Spinal cord (tissue), 10 donors: ENCODE measurements around the gene FAM83E. TPM values are rescaled to one million over a fixed set of nuclear protein-coding genes. Genes with fewer than 3 reads are reported as not detected.

ENCODE experiments used
- DNase-seq, 6 donors: peaks; one replicate each; pipeline versions ENCODE4 v3.0.0 to v3.0.0-alpha.2; 2013 to 2015; ENCODE audit warnings: low spot score in 6 of 6, low read depth in 4 of 6
- H3K27ac ChIP-seq: one replicate; pipeline ENCODE4 v1.5.1; 2013; ENCODE audit warnings: low read depth, low read length, control low read depth
- H3K27me3 ChIP-seq: one replicate; pipeline ENCODE4 v1.6.1; 2013; ENCODE audit warnings: low read length; ENCODE audit not compliant: control insufficient read depth, insufficient read depth
- H3K36me3 ChIP-seq: one replicate; pipeline ENCODE4 v1.6.1; 2013; ENCODE audit warnings: low read length; ENCODE audit not compliant: control insufficient read depth, insufficient read depth
- H3K4me1 ChIP-seq: one replicate; pipeline ENCODE4 v1.6.1; 2013; ENCODE audit warnings: low read length; ENCODE audit not compliant: control insufficient read depth, insufficient read depth
- H3K4me3 ChIP-seq: one replicate; pipeline ENCODE4 v1.5.1; 2013; ENCODE audit warnings: low read depth, low read length, control low read depth
- H3K9me3 ChIP-seq: one replicate; pipeline ENCODE4 v1.6.1; 2013; ENCODE audit warnings: low read length; ENCODE audit not compliant: control insufficient read depth, insufficient read depth
- WGBS: methylation state at CpG from one replicate; pipeline ENCODE4 v1.1.5; 2013; ENCODE audit warnings: missing lambda C conversion rate; ENCODE audit not compliant: insufficient coverage; 5-methylcytosine and 5-hydroxymethylcytosine counted together
- polyA plus RNA-seq, 2 donors: library from polyadenylated mRNA; unstranded; fragments of 120-200 nt; gene quantifications; one replicate each; pipeline ENCODE4 v1.2.1, GENCODE V29; 2013; ENCODE audit not compliant: insufficient read length in 2 of 2
- total RNA-seq, 2 donors: library from RNA; depleted of rRNA in 1 of 2; stranded (reverse); fragments of 120-200 nt in 1 of 2; fragments of >200 nt in 1 of 2; gene quantifications; one replicate each; pipeline versions ENCODE4 v1.2.3 to v1.2.4, GENCODE V29; 2013 to 2014
- donor health status: healthy.

The FAM83E gene
- total and polyA plus RNA-seq, 4 donors = 0.13 to 0.61 (median 0.45) TPM; not detected in 1

DNA sequence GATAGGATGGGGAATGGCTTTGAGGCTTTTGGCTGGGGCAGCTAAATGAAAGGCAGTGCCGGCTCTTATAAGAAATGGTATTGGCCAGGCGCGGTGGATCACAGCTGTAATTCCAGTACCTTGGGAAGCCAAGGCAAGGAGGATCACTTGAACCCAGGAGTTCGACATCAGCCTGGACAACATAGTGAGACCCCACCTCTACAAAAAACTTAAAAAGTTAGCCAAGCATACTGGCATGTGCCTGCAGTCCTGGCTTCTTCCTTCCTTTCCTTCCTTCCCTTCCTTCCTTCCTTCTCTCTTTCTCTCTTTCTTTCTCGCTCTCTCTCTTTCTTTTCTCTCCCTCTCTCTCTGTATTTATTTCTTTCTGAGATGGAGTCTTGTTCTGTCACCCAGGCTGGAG is 28.0 kb upstream of the FAM83E start:
- 96% methylated on average over 4 of the region's 5 CpGs for WGBS

GRCh38 chr19:48641850-48642249 is 27.0 kb upstream of the FAM83E start:
- H3K27ac ChIP-seq = no peak overlapping the region
- 88% methylated on average over 1 of the region's 2 CpGs for WGBS

More for the DNA sequence above, 28.0 kb upstream of the FAM83E start:
- Histone ChIP-seq H3K27ac (no peak overlapping the region), H3K4me1 (peaks cover 45% of the 10 kb centered on the region), H3K9me3 (no peaks in the 10 kb centered on the region), H3K36me3 (peaks cover 14% of the 10 kb centered on the region), H3K27me3 (no peaks in the 10 kb centered on the region), H3K4me3 (no peak overlapping the region)
- DNase-seq = no peak

GRCh38 chr19:48639483-48640375 is 24.9 kb upstream of the FAM83E start:
- Histone ChIP-seq H3K27ac (no peak overlapping the region), H3K36me3 (peaks cover 14% of the 10 kb centered on the region), H3K4me3 (no peak overlapping the region), H3K27me3 (no peaks in the 10 kb centered on the region), H3K4me1 (peaks cover 56% of the 10 kb centered on the region), H3K9me3 (no peaks in the 10 kb centered on the region)
- DNase-seq = no peak
- WGBS = 78% methylated on average over 22 of the region's 33 CpGs

More at GRCh38 chr19:48641850-48642249, 27.0 kb upstream of the FAM83E start:
- Histone ChIP-seq H3K9me3 (no peaks in the 10 kb centered on the region), H3K4me3 (no peak overlapping the region), H3K27me3 (no peaks in the 10 kb centered on the region), H3K4me1 (peaks cover 56% of the 10 kb centered on the region), H3K36me3 (peaks cover 14% of the 10 kb centered on the region)
- DNase-seq = no peak

GRCh38 chr19:48638831-48639381 is 24.0 kb upstream of the FAM83E start:
- Histone ChIP-seq H3K36me3 (peaks cover 14% of the 10 kb centered on the region), H3K27ac (peak overlapping the region; percentile 97)

DNA sequence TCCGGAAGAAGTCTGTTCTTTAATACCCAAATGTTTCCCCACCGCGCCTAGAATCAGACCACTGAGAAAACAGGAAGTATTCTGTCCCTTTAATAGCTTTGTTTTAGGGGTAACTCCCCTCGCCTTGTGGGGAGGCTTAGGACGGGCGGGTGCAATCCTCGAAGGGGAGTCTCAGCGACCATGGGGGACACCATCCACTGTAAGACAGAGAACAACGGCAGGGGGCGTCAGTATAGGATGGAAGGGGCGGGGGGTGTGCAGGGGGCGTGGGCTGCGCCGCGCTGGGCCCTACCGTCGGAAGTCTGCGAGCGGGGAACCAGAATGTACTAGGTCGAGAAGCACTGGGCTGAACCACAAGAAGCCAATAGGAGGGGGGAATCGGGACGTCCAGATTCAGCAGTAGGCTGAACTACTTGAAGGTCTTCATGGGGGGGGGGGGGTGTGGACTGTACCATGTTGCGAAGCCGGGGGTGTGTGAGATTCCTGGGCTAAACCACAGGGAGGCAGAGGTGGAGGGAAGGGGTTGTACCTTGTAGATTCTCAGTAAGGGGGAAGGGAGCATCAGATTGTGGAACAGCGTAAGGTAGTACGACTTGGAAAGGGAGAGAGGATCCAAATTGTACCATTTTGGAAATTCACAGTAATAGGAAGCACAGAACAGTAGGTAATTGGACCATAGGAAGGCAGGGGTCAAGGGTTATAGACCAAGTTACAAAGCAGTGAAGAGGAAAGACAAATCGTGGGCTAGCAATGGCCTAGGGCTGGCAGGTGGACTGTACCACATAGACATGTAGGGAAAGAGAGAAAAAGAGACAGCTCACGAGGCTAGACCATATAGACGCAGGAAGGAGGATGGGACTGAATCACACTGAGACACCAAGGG is 23.3 kb upstream of the FAM83E start:
- Histone ChIP-seq H3K36me3 (peaks cover 20% of the 10 kb centered on the region), H3K27ac (peak overlapping the region; percentile 97), H3K27me3 (no peaks in the 10 kb centered on the region), H3K4me3 (peak overlapping the region; percentile 75), H3K4me1 (peaks cover 65% of the 10 kb centered on the region), H3K9me3 (no peaks in the 10 kb centered on the region)
- DNase-seq = peak in 3 of 6 donors; percentile 88 to 98 (median 97)
- 9% methylated on average over 26 of the region's 29 CpGs for WGBS

More at GRCh38 chr19:48638831-48639381, 24.0 kb upstream of the FAM83E start:
- H3K4me3 ChIP-seq = no peak overlapping the region
- 92% methylated on average over 12 of the region's 16 CpGs for WGBS
- no peak for DNase-seq
- H3K27me3 ChIP-seq = no peaks in the 10 kb centered on the region
- H3K4me1 ChIP-seq = peaks cover 58% of the 10 kb centered on the region
- H3K9me3 ChIP-seq = no peaks in the 10 kb centered on the region

- Histone ChIP-seq H3K36me3 (peaks cover 27% of the 10 kb centered on the region), H3K27me3 (no peaks in the 10 kb centered on the region), H3K4me3 (peak overlapping the region; percentile 75), H3K4me1 (peaks cover 70% of the 10 kb centered on the region), H3K27ac (peak overlapping the region; percentile 97), H3K9me3 (no peaks in the 10 kb centered on the region)
- DNase-seq = peak; percentile 89 to 100 (median 98)
- 0% methylated on average over 27 of the region's 38 CpGs for WGBS
These were observed 22.6 kb upstream of the FAM83E start for GRCh38 chr19:48637449-48637947.

- Histone ChIP-seq H3K4me3 (peak within 1 kb of the TSS; percentile 75), H3K36me3 (peaks cover 32% of the 10 kb centered on the region), H3K4me1 (peaks cover 73% of the 10 kb centered on the region), H3K9me3 (no peaks in the 10 kb centered on the region), H3K27ac (peak within 1 kb of the TSS; percentile 97), H3K27me3 (no peaks in the 10 kb centered on the region)
- DNase-seq = no peak
- WGBS = under 1% methylated on average over 35 of the region's 40 CpGs
These were observed 22.1 kb upstream of the FAM83E start, which contains the start of gene DBP for GRCh38 chr19:48636859-48637448. Gene DBP (minus strand): TSS chr19:48637379. CDS start chr19:48636994, 385 bp downstream.

DNA sequence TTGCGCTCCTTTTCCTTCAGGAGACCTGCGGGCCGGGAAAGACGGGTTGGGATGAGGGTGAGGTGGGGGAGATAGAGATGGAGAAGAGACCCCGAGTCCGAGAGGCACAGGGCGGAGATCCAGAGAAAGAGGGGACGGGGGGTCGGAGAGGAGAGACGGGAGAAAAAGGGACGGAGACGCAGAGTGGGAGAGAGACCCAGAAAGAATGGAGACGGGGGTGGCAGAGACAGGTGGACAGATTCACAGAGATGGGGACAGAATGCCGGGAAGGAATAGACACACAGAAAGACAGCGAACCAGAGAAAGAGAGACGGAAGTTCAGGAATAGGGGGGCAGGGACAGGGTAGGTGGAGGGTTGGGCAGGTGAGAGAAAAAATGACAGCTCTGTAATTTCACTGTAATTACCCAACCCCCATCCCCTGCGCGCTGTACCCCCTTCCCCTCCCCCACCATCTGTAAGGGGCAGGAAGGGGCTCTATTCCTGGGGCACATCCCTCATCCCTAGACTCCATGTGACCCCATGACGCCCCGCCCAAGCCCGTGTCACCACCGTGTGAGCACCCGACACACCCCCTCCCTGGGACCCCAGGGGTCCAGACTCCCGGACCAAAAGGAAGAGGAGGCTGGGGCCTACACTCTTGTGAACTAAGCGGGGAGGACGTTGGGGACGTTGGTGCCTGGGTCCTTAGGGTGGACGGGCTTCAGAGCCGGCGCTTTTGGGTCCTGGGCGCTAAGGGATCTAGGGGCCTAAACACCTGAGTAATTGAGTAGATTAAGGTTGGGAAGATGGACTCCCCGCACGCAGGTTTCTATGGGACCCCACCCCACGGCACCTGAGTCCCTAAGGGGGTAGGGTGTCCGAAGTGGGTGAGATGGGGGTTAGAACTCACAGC is 21.3 kb upstream of the FAM83E start:
- no peaks in the 10 kb centered on the region for H3K27me3 ChIP-seq
- 5% methylated on average over 31 of the region's 35 CpGs for WGBS
- H3K4me3 ChIP-seq = peak overlapping the region; percentile 75
- no peaks in the 10 kb centered on the region for H3K9me3 ChIP-seq
- DNase-seq = peak in 1 of 6 donors; percentile 26
- H3K36me3 ChIP-seq = peaks cover 35% of the 10 kb centered on the region
- H3K4me1 ChIP-seq = peaks cover 77% of the 10 kb centered on the region
- peak overlapping the region; percentile 97 for H3K27ac ChIP-seq
